Stomach (tissue), 4 donors: ENCODE results near the gene MMEL1.

Source experiments
- CTCF ChIP-seq, 7 experiments: fragments of 450-650 bp in 4 of 7; fragments of 200-600 bp in 3 of 7; sonication (generic) in 3 of 7; IDR thresholded peaks; one replicate each; pipeline ENCODE4 v1.5.1; 2016 to 2019; ENCODE audit warnings: antibody characterized with exemption in 7 of 7, control low read depth in 2 of 7, mild to moderate bottlenecking in 1 of 7
- EP300 ChIP-seq: sonication (generic); formaldehyde crosslinking; IDR thresholded peaks from one replicate; pipeline ENCODE4 v1.6.1; 2017; ENCODE audit warnings: antibody characterized with exemption
- POLR2A ChIP-seq, 4 donors: fragments of 450-650 bp; IDR thresholded peaks; one replicate each; pipeline ENCODE4 v1.6.1; 2016; ENCODE audit warnings: antibody characterized with exemption in 4 of 4, control low read depth in 2 of 4, mild to moderate bottlenecking in 1 of 4, moderate library complexity in 1 of 4

GRCh38 chr1:2596530-2597333 is 36.1 kb downstream of the MMEL1 start:
- TF ChIP-seq CTCF (IDR thresholded peaks at IDR 0.05), result no peak
- no peak for TF ChIP-seq POLR2A (IDR thresholded peaks at IDR 0.05)
- no peak for TF ChIP-seq EP300
